GM06990 (cell line): ENCODE data around the gene ADCY10.

ENCODE experiments used
- DNase-seq: peaks from one replicate; pipeline ENCODE4 v3.0.0-alpha.2; 2011; ENCODE audit not compliant: insufficient read length; ENCODE audit errors: extremely low read depth
- H3K27me3 ChIP-seq: replicated peaks from 2 replicates; pipeline ENCODE4 v1.6.0; 2011; ENCODE audit warnings: low read length; ENCODE audit not compliant: control insufficient read depth, insufficient read depth
- H3K36me3 ChIP-seq: 2 replicates; pipeline ENCODE4 v1.5.1; 2011; ENCODE audit warnings: low read length; ENCODE audit not compliant: control insufficient read depth, insufficient read depth
- H3K4me3 ChIP-seq: replicated peaks from 2 replicates; pipeline ENCODE4 v1.5.1; 2011; ENCODE audit warnings: low read depth, mild to moderate bottlenecking, control low read depth, low read length
- TF ChIP-seq, protein P1 (sequence below): IDR thresholded peaks from 2 replicates; pipeline ENCODE4 v1.5.1; 2011; ENCODE audit warnings: low read length, control low read depth, mild to moderate bottlenecking, inconsistent platforms; ENCODE audit not compliant: insufficient read depth, poor library complexity, severe bottlenecking

ADCY10 gene

DNA sequence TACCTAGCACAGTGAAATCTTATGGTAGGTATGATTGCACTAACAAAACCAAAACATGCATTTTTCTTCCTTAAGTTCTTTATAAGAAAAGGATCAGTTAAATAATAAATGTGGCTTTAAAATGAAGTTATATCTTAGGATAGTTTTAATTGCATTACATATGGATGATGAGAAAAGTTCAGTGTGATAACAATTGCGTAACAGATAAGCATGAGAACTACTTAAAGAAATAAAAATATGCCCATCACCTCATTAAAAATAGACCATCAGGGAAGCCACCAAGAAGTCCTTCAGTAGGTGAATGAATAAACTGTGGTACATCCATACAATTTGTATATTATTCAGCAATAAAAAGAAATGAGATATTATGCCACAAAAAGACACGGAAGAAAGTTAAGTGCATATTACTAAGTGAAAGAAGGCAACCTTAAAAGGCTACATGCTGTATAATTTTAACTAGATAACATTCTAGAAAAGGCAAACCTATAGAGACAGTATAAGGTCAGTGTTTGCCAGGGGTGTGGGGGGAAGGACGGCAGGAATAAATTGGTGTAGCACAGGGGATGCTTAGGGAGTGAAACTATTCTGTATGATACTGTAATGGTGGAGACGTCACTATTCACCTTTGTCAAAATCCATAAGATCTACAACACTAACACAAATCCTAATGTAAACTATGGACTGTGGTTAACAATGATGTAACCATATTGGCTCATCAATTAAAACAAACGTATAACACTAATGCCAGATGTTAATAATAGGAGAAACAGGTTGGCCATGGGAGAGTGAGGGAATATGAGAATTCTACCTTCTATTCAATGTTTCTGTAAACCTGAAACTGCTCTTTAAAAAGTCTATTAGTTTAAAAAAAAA, 149.2 kb downstream of the ADCY10 start:
- TF ChIP-seq, protein P1, sequence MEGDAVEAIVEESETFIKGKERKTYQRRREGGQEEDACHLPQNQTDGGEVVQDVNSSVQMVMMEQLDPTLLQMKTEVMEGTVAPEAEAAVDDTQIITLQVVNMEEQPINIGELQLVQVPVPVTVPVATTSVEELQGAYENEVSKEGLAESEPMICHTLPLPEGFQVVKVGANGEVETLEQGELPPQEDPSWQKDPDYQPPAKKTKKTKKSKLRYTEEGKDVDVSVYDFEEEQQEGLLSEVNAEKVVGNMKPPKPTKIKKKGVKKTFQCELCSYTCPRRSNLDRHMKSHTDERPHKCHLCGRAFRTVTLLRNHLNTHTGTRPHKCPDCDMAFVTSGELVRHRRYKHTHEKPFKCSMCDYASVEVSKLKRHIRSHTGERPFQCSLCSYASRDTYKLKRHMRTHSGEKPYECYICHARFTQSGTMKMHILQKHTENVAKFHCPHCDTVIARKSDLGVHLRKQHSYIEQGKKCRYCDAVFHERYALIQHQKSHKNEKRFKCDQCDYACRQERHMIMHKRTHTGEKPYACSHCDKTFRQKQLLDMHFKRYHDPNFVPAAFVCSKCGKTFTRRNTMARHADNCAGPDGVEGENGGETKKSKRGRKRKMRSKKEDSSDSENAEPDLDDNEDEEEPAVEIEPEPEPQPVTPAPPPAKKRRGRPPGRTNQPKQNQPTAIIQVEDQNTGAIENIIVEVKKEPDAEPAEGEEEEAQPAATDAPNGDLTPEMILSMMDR = no peak
- H3K4me3 ChIP-seq = no peak overlapping the region
- no peak for DNase-seq
- H3K36me3 ChIP-seq = peaks cover 5% of the 10 kb centered on the region
- H3K27me3 ChIP-seq = no peaks in the 10 kb centered on the region

DNA sequence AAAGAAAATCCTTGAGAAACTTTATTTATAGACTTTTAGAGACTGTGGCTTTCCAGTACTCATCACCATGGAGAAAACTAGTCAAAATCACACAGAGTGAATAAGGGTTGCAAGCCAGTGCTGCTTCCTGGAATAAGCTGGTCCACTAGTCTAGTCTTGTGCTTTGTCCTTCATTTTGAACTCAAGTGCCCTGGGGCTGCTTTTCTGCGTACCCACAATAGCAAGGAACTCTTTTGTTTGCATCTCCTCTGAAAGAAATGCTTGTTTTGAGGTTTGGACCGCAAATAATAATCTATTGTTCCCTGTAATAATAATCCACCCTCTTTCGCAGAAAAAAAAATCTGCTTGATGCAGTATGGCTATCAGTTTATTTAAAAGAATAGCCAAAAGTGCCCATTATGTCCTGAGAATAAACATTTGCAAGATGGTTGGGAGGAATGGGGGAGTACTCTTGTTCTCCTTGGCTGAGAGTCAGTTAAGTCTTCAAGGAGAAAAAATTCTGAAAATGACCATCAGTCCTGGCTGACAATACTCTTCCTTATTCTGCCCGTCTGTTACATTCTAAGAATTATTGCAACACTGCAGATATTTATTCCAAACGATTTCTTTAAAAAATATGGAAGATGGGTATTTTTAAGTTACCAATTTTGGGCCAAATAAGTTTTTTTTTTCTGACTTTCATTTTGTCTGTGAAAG, 150.3 kb downstream of the ADCY10 start:
- no peak overlapping the region for H3K4me3 ChIP-seq
- DNase-seq = no peak
- TF ChIP-seq, protein P1 = no peak
- no peaks in the 10 kb centered on the region for H3K27me3 ChIP-seq
- H3K36me3 ChIP-seq = peaks cover 2% of the 10 kb centered on the region; the same call in 1 of the 2 replicates

DNA sequence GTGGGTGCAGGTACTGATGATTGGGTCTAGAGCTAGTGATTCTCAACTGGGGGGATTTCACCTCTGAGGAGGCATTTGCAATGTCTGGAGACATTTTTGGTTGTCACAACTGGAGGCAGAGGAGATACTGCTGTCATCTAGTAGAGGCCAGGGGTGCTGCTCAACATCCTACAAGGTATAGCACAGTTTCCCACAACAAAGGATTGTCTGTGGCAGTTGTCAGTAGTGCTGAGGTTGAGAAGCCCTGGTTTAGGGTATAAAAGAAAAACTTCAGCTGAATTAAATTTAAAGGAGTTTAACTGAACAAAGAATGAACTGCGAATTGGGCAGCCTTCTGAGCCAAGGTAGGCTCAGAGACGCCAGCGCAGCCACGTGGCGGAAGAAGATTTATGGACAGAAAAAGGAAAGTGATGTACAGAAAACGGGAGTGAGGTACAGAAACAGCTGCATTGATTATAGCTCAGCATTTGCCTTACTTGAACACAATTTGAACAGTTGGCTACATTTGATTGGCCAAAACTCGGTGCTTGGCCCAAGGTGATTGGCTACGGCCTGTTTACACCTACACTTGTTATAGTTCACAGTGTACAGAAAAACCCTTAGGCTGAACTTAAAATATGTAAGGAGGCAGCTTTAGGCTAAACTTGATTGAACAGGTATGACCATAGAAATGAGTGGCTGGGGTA, 151.7 kb downstream of the ADCY10 start:
- no peak for DNase-seq
- H3K36me3 ChIP-seq = no peaks in the 10 kb centered on the region
- TF ChIP-seq, protein P1 = no peak
- no peaks in the 10 kb centered on the region for H3K27me3 ChIP-seq
- no peak overlapping the region for H3K4me3 ChIP-seq

DNA sequence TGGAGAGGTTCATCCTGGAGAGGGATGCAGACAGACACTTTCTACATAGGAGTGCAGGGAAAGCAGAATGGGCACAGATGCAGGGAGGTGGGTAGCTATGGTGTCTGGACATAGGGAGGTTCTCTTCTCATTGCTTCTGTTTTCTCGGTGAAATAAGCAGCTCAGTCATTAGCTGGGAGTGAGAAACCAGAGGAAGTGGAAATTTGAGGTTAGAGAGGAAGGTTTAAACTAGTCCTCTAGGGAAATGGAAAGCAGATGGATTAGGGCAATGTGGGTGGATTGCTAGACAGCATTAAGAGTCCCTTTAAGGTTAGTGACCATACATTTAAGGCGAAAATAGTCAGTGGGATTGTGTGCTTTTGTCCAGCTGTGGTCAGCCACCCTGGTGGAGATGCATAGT, 152.5 kb downstream of the ADCY10 start:
- no peak for DNase-seq
- Histone ChIP-seq H3K27me3 (no peaks in the 10 kb centered on the region), H3K4me3 (no peak overlapping the region), H3K36me3 (no peaks in the 10 kb centered on the region)
- TF ChIP-seq, protein P1 = no peak
